Measurements from ENCODE around the gene CHST13.

DNA sequence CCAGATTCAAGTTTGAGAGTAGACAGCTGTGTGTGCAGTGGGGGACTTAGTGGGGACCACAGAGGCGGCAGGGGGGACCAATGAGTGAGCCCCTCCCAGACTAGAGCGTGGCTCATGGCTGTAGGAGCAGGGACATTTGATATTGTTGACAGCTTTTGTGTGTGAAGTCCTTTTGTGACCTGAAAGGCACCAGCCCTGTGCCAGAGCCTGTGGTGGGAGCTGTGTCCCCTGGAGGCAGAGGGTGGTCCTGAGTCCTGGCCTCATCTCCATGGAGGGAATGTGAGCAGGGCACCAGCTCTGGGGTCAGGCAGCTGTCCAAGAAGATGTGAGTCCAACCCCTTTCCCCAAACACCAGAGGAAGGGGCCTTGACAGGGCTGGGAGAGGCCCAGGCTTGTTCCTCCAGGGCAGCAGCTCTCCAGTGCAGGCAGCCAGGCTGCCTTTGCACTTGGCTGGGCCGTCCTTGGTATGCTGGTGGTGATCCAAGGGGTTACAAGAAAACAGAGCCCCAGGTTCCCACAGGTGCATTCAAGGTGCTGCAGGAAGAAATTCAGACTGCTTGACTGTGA, 44.9 kb downstream of the CHST13 start:
- no peak for TF ChIP-seq POLR2AphosphoS5 (IDR thresholded peaks at IDR 0.05; ENCODE audit: insufficient read depth in 1 of 2, low read depth in 1 of 2)
- TF ChIP-seq, protein P1, sequence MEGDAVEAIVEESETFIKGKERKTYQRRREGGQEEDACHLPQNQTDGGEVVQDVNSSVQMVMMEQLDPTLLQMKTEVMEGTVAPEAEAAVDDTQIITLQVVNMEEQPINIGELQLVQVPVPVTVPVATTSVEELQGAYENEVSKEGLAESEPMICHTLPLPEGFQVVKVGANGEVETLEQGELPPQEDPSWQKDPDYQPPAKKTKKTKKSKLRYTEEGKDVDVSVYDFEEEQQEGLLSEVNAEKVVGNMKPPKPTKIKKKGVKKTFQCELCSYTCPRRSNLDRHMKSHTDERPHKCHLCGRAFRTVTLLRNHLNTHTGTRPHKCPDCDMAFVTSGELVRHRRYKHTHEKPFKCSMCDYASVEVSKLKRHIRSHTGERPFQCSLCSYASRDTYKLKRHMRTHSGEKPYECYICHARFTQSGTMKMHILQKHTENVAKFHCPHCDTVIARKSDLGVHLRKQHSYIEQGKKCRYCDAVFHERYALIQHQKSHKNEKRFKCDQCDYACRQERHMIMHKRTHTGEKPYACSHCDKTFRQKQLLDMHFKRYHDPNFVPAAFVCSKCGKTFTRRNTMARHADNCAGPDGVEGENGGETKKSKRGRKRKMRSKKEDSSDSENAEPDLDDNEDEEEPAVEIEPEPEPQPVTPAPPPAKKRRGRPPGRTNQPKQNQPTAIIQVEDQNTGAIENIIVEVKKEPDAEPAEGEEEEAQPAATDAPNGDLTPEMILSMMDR (IDR thresholded peaks at IDR 0.05) = no peak
